ENCODE data around the gene ADAMTSL3.
A peak's percentile ranks its signal among the peaks of the same experiment; 100 is the strongest.
"Not testable (repeated sequence)": the region's sequence is repeated elsewhere in the genome, so short reads cannot be mapped to it uniquely, and the experiment has no call there.

Gene ADAMTSL3

DNA sequence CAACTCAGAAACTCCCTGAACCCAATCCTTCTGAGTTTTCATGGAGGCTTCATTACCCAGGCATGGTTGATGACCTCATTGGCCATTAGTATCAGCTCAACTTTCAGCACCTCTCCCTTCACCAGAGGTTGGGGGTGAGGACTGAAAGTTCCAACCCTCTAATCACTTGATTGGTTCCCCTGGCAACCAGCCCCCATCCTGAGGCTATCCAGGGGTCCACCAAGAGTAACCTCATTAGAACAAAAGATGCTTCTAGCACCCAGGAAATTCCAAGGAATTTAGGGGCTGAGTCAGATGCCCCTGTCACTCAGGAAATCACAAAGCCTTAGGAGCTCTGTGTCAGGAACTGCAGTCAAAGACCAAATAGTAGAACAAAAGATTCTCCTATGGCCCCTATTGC lies 43.8 kb downstream of the ADAMTSL3 start:
- DNase-seq (ENCODE audit: low read depth): no peak

DNA sequence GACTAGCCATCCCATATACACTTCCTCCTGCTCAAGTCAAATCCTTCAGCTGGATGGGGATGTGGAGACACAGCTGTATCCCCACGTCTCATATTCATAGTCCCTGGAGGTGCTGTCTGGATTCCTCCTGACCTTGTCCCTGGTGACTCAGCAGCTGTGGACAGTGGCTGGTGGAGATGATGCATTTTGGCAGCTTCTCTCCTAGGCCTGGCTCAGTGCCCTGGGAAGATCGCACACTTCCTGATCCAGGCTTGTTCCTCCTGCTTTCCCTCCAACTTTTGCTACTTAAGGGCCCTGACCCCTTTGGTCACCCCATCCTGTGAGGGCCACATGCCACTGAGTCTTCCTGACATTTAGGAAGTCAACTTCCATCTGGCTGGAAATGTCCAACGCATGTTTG lies 44.4 kb downstream of the ADAMTSL3 start:
- DNase-seq (ENCODE audit: low read depth): peak; percentile 28

DNA sequence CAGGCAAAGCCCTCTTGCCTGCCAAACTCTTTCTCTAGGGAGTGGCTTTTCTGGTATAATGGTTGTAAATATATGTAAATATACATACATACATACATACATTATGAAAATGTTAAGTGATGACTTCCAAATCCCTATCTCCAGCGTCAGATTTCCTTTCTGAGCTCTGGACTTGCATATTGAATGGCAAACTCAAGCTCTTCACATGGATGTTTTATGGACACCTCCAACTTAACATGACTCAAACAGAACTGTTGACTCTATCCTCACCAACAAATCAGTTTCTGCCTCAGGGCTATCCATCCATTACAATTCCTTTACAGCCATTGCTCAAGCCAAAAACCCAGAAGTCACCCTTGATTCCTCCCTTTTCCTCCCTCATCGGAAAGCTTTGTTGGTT lies 45.1 kb downstream of the ADAMTSL3 start:
- no peak for DNase-seq (ENCODE audit: low read depth)

DNA sequence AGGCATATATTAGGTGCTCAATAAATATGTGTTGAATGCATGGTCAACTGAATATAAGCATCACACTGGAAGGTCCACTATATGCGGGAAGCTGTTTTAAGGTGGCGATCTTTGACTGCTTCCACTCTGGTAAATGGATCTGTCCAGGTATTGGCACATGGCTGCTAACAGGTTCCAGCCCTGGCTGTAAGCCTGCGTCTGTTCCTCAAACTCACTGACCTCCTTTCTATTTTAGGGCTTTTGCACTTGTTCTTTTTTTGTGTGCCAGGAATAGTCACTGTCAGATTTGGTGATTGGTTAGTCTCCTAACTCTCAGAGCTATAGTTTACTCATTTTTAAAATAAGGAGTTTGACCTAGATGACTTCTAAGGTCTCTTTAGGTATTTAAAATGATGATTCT lies 46.2 kb downstream of the ADAMTSL3 start:
- DNase-seq (ENCODE audit: low read depth): no peak

DNA sequence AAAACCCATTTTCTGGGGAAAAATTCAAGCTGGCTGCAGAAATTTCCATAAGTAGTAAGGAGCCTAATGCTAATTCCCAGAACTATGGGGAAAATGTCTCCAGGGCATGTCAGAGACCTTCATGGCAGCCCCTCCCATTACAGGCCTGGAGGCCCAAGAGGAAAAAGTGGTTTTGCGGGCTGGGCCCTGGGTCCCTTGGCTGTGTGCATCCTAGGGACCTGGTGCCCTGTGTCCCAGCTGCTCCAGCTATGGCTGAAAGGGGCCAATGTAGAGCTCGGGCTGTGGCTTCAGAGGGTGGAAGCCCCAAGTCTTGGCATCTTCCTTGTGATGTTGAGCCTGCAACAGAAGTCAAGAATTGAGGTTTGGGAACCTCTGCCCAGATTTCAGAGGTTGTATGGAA lies 48.4 kb downstream of the ADAMTSL3 start:
- not testable (repeated sequence) for DNase-seq (ENCODE audit: low read depth)

DNA sequence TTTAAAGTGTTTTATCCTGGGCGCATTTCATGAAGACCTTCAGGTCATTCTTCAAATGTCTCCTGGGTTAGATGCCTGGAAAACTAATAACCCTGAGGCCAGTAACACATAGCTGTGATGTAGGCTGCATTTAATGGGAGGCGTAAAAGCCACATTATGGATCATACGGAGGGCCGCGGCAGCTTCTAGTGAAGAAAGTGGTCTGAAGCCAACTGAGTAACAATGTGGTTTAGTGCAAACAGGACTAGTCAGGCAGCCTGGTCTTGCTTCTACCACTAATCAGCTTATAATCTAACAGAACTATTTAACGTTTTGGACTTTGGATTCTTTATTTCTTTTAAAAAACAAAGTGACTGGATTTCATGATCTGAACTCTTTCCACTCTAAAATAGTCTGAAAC lies 54.4 kb downstream of the ADAMTSL3 start:
- no peak for DNase-seq (ENCODE audit: low read depth)

DNA sequence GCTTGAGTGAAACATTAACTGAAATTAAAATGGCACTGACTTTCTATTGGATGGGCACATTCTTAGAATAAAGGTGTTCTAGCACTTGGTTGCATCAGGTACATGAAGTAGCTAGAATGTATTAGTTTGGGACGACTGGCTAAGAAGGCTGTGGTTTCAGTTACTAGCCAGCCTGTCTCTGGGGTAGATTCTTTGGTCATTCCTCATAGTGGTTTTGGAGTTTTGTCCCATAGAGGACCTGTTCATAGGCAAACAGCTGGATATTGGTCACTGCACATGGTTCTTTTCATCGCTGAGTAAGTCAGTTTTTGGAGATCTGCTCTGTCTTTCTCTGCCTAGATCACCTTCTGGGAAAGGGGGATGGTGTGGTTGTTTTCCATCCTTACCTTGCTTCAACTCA lies 55.3 kb downstream of the ADAMTSL3 start:
- no peak for DNase-seq (ENCODE audit: low read depth)

DNA sequence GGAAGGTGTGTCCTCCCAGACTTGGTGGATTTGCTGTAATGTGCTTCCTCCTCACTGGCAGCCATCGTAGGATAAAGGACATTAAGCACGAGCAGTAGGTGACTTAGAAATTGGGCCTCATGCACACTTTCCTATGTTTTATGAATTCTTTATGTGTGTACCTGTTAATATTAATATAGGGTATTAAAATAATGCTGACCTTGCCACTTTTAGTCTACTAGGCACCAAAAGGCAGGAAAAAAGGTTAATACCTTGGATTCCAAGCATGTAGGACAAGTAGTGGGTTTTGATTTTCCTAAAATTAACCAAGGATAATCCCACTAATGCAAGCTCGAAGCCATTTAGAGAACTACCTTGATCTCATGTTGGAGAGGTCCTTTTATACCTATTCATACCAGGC lies 55.9 kb downstream of the ADAMTSL3 start:
- no peak for DNase-seq (ENCODE audit: low read depth)

DNA sequence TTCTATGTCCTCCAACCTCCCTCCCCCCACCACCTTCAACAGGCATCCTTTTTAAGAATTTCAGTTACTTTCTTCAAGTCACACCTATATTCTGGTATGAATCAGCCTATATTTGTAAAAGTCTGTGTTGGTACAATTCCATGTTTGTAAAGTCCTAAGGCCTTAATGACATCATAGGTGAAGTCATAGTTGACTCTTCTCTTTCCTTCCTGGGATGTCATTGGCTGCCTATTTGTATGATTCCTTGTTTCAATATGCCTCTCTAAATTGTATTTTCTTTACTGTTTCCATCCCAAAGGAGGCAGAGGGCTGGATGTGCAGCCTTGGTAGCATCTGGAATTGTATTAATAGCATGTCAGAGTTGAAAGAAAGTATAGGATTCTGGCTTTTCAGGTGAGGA lies 56.5 kb downstream of the ADAMTSL3 start:
- DNase-seq (ENCODE audit: low read depth): no peak

DNA sequence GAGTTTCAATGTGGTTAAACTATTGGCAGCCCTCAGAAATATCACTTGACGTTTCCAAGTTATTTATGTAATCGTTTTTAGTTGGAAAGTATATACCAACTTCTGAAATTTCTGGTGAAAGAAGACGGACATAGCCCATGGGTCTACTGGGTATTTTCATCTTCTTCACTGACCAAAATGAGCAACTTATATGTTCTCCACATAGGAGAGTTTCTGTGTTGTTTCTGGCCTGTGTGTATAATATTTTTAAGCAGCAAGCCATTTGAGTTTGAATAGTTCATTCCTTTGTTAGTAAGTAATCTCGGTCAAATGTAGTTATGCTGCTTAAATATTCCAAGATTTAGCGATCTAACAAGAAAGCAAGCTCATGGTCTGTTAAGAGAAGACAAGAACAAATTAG lies 57.3 kb downstream of the ADAMTSL3 start:
- DNase-seq (ENCODE audit: low read depth): no peak

DNA sequence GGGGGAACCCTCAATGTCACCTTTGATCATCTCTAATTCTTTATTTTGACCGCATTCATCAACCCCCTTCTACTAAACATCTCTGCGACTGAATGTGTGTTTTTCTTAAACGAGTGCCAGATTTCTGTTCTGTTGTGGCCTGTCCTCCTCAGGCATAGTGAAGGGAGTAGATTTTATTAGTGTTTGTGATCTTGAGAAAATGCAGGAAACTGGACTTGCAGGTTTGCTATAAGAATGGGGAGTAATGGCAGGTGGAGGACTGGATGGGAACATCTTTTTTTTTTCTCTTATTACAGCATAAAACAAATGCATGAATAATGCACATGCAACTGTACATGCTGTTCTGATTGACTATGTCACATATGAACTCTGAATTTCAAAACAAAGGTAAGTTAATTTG lies 59.3 kb downstream of the ADAMTSL3 start:
- no peak for DNase-seq (ENCODE audit: low read depth)

DNA sequence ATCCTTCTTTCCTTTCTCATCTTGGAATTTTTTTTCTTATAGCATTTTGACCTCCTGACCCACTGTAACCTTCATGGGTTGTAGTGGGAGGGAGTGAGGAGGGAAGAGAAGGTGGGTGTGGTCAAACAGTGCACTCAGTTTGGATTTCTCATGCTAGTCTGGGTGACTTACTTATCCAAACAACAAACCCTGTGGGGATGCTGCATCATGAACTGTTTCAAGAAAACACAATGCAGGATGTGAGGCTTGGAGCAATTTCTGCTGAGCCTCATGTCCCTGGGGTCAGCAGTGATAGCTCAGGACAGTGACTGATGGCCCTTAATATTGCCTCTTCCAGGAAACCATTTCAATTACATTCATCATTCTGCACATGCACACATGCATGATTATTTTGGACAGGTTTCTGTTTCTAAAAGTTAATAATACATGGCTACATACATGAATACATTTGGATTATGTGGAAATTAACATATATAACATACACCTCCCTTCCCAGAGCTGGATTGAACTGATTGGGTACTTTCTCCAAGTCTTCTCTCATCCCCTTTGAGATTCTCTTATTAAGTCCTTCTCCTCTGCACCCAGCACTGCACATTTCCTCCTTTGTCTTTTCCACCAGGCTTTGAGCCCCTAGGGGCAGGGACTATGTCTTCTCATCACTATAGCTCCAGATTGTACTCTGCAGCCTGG lies 61.2 kb downstream of the ADAMTSL3 start:
- no peak for DNase-seq (ENCODE audit: low read depth)

DNA sequence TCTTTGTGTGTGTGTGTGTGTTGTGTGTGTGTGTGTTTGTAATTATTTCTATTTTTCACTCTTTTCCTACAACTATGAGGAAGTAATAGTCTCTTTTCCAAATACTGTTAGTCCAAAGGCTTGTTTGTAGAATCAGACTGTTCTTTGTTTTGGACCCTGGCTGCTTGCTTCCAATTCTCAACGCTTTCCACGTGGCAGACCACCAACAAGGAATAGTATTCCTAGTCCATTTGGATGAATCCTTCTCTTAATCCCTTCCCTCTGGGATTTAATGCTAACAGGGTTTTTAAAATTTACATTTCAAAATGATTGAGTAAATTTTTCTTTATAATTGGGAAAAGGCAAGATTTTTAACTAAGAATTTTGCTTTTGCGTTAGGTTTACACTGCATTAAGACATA lies 62.7 kb downstream of the ADAMTSL3 start:
- DNase-seq (ENCODE audit: low read depth): no peak

DNA sequence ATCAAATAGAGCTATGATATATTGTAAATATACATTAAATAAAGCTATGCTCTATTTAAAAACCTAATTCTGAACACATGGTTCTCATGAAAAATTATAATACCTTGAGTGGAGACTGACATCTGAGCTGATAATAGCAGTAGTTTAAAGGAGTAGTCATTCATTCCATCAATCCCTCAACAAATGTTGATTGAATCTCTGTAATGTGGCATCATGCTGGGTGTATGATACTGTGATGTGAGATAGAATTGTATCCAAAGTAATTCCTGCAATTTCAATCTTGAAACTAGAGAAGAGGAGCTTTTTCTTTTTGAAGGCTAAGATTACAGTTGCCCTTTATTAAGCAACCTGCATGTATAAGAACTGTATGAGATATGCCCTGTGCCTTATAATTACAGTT lies 63.1 kb downstream of the ADAMTSL3 start:
- DNase-seq (ENCODE audit: low read depth): no peak

DNA sequence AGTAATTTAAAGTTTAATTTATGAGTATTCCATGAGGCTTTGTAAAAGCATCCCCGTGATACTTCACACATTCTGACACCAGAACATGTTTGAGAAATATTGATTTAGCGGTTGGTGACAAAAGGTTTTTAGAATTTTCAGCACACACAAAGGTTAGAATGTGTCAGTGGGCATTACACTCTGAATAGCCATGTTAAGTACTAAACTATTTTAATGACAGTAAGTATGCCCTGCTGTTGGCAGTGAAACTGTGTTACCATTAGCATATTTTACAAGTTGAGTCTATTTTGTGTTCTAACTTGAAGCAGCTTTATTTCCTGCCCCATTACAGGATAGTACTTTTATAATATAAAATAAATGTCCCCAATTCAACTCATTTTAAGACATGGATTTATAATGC lies 66.5 kb downstream of the ADAMTSL3 start:
- no peak for DNase-seq (ENCODE audit: low read depth)

DNA sequence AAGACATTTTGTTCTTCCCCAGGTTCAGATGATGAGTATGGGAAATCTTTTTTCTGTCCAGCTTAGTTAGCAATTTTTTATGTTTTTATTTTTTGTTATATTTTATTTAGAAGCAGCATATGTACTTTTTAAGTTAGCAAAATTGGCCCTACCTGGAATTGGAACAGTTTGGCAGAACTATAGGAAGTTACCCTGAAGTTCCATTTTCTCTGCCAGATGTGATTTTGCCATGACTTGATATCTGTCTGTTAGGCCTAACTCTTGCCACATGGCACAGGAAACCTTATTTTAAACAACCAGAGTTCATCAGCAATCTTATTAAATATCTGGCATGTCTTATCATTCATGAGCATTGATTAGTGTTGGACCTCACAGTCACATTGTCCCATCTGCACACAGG lies 67.1 kb downstream of the ADAMTSL3 start:
- no peak for DNase-seq (ENCODE audit: low read depth)

DNA sequence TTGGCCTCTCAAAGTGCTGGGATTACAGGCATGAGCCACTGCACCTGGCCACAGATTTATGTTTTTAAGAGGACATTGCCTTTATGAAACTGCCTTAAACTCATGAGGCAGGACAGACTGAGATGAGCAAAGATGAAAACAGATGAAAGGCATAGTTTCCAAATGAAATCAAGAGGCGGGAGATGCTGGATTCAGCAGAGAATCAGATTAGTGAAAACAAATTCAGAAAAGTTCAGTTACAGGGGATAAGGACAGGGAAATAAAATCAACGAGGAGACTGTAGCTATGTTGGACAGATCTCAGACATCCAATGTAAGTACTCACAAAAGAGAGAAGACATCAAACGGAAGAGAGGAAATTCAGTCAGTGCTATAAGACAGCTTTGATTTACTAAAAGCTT lies 68.1 kb downstream of the ADAMTSL3 start:
- DNase-seq (ENCODE audit: low read depth): no peak

DNA sequence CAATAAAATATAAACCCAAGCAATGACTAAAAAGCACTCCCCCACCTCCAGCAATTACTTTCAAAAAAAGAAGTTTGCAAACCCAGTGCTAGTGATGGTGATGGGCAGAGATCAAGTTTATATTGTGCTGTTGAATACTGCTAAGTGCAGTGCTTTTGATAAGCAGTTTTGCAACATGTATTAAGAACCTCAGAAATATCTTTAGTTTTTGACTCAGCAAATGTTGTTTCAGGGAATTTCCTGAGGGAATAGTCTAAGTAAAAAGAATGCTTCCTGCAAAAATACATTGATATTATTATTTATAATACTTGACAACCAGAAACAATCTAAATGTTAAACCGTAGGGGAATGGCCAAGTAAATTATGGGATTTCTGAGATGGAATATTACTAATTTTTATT lies 69.3 kb downstream of the ADAMTSL3 start:
- DNase-seq (ENCODE audit: low read depth): no peak

DNA sequence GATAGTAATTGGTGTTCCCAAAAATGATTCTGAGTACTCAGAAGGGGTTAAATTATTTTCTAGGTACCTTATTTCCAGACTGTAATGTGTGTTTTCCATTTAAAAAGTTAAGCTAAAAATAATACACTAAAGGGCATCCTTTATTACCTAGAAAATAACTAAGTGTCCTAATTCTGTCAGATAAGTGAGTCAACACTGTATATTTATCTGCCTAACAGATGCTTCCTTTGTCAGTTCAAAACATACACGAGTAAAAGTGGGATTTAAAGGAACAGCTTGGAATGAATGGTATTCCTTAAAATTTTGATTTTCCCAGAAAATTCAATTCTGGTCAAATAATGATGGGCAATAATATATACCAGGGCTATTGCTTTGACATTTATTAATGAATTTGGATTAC lies 78.3 kb downstream of the ADAMTSL3 start:
- no peak for DNase-seq (ENCODE audit: low read depth)

DNA sequence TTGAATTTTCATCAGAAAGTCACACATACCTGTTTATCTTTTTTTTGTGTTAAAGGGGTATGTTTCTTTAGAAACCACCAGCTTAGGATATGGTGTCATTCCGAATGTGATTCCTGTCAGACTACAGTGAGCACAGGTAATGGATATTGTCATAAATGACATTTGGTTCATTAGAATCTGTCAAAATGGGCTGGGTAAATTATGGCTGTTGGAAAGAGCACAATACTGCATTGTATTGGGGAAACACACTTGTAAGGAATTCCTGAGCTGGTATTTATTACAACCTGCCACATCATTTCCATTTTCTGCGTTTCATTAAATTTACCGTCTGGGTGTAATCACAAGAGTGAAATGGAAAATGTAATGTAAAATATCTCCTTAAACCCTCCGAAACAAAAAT lies 78.8 kb downstream of the ADAMTSL3 start:
- DNase-seq (ENCODE audit: low read depth): no peak

DNA sequence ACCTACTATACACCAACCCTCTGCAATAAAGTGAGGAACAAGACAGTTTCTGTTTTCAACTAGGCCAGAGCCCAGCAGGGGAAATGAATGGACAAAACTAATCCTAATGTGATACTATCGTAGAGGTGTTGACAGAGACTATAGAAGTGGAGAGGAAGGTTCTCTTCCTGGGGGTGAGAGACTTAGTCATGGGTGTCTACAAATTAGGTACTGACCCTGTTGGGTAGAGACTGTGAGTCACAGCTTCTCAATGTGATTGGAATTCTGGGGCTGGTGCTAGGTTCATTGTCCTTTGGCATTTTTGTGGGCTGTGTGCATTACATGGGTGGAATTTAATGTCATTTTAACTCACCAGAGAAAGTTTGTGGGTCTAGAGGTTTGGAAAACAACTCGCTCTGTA lies 79.3 kb downstream of the ADAMTSL3 start:
- peak; percentile 8 for DNase-seq (ENCODE audit: low read depth)

DNA sequence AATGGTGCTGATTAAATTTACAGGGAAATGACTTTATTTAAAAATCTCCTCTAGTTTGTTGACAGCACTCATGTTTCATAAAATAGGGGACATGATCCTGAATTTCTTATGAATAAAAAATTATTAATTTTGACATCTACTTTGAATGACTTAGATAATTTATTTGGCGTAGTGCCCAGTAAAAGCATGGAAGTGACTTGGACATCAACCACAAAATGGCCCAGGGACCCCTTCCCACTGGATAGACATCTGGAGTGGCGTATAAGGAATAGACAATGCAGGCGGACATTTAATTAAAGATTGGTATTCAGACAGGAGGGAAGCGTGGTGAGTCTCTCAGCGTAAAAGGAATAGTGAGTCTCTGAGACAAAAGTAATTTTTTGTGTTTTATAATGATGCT lies 79.8 kb downstream of the ADAMTSL3 start:
- no peak for DNase-seq (ENCODE audit: low read depth)

DNA sequence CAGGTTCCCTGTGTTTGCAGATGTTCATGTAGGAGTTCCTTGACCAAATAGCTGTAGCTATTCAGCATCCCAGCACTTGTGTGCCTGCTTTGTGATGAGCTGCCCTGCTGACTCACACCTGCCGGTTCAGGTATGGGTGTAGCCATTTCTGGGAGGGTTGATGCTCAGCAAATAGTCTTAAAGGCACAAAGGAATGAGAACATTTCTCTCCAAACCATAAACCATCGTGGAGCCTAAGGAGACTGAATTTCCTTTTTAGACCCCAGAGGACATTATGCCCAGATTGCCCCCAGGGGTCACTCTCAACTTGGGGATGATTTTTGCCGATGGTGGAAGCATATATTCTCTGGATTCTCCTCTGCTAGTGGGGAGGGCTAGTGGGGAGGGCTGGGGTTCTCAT lies 80.6 kb downstream of the ADAMTSL3 start:
- no peak for DNase-seq (ENCODE audit: low read depth)

DNA sequence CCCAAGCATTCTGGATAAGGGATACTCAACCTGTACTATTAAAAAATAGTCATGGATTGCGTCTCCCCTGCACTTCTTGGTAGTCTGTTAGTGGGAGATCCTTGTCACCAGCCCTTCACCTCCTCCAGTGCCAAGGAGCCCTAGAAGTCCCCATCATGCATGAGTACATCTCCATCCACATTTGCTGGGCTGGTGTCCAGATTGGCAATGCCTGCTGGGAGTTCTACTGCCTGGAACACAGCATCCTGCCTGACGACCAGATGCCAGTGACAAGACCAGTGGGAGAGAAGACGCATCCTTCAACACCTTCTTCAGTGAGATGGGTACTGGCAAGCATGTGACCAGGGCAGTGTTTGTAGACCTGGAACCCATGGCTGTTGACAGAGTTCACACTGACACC lies 85.7 kb downstream of the ADAMTSL3 start:
- DNase-seq (ENCODE audit: low read depth): no peak

DNA sequence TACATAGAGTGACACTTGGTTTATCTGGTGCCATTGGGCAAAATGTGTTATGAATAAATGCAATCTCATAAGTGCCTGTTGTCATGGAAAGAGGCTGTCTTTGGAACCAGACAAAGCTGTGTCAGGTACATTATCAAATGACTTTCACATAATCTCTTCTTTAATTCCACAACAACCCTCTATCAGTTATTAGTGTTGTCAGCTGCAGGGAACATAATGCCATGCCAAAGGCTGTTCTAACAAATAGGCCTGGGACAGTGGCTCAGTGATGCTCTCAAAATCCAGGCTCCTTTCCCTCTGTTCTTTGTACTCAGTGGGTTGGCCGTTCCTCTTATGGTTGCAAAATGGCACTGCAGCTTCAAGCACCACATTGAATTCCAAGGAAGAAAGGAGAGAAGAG lies 91.8 kb downstream of the ADAMTSL3 start:
- DNase-seq (ENCODE audit: low read depth): no peak
